HG03097 (cell line): ENCODE data around the gene ILDR2.
A peak's percentile ranks its signal among the peaks of the same experiment; 100 is the strongest.

Source experiments
- ATAC-seq: cut with Tn5 transposase; IDR thresholded peaks from one replicate; pipeline ENCODE4 v1.9.1; 2021; ENCODE audit not compliant: unreplicated experiment, low FRiP score

Gene ILDR2

GRCh38 chr1:166975361-166976129 is at the start of gene ILDR2:
ILDR2 (minus strand) TSS chr1:166975540; CDS start chr1:166975268, 272 bp downstream.
- ATAC-seq: peak; percentile 63

- peak; percentile 76 for ATAC-seq
Observed at GRCh38 chr1:167022384-167022783, 47.0 kb upstream of the ILDR2 start.

- no peak for ATAC-seq
Observed at GRCh38 chr1:167016100-167016750, 40.9 kb upstream of the ILDR2 start.

GRCh38 chr1:167013108-167013929 is 38.0 kb upstream of the ILDR2 start:
- ATAC-seq: no peak

- ATAC-seq: no peak
Observed at GRCh38 chr1:167012570-167012969, 37.2 kb upstream of the ILDR2 start.

- ATAC-seq: no peak
Observed at GRCh38 chr1:167011560-167012191, 36.3 kb upstream of the ILDR2 start.

GRCh38 chr1:167003711-167004110 is 28.4 kb upstream of the ILDR2 start:
- ATAC-seq: no peak

GRCh38 chr1:167002354-167002753 is 27.0 kb upstream of the ILDR2 start:
- ATAC-seq: no peak

GRCh38 chr1:167000546-167000945 is 25.2 kb upstream of the ILDR2 start:
- no peak for ATAC-seq

- ATAC-seq: no peak
Observed at GRCh38 chr1:166999500-167000055, 24.2 kb upstream of the ILDR2 start.

- no peak for ATAC-seq
Observed at GRCh38 chr1:166999075-166999474, 23.7 kb upstream of the ILDR2 start.

GRCh38 chr1:166988974-166989515 is 13.7 kb upstream of the ILDR2 start, which contains the start of gene MAEL:
MAEL (plus strand) TSS chr1:166989280; CDS start chr1:166989353, 73 bp downstream.
- no peak for ATAC-seq

- ATAC-seq: no peak
Observed at GRCh38 chr1:166981589-166981988, 6.2 kb upstream of the ILDR2 start.

- no peak for ATAC-seq
Observed at GRCh38 chr1:166980818-166981217, 5.5 kb upstream of the ILDR2 start.

GRCh38 chr1:166980383-166980782 is 5.0 kb upstream of the ILDR2 start:
- ATAC-seq: no peak

GRCh38 chr1:166978821-166979220 is 3.5 kb upstream of the ILDR2 start:
- no peak for ATAC-seq

GRCh38 chr1:166977951-166978350 is 2.6 kb upstream of the ILDR2 start:
- no peak for ATAC-seq

GRCh38 chr1:166974647-166975345 is 544 bp downstream of the ILDR2 start:
- no peak for ATAC-seq

- ATAC-seq: no peak
Observed at GRCh38 chr1:166972826-166973225, 2.5 kb downstream of the ILDR2 start.
